Activated CD4-positive, CD25-positive, alpha-beta regulatory T cell (primary cell): ENCODE results near the gene ZNF423.
"Not testable (repeated sequence)": the region's sequence is repeated elsewhere in the genome, so short reads cannot be mapped to it uniquely, and the experiment has no call there.

ENCODE experiments used
- DNase-seq, 4 experiments: peaks; one replicate each; lab custom pipeline; 2025; lab: John Stamatoyannopoulos, UW

The ZNF423 gene

DNA sequence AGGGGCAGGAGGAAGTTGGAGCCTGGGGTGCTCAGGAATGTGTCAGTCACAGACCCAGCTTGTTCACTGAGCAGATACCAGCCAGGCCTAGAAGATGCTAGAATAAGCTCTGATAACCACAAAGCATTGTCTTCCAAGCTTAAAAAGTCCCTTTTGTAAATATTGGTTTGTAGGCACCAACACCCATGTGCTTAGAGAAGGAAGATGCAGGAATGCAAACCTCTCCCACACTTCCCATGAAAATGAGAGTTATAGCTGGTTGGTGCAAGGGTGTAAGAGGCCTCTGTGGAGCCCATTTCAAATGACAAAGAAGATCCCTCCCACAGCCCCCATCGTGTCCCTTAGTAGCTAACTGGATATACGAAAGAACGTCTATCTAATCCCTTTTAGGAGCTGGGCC is 272.0 kb downstream of the ZNF423 start:
- DNase-seq = no peak

GRCh38 chr16:49581630-49582298 is 274.1 kb downstream of the ZNF423 start:
- no peak for DNase-seq

DNA sequence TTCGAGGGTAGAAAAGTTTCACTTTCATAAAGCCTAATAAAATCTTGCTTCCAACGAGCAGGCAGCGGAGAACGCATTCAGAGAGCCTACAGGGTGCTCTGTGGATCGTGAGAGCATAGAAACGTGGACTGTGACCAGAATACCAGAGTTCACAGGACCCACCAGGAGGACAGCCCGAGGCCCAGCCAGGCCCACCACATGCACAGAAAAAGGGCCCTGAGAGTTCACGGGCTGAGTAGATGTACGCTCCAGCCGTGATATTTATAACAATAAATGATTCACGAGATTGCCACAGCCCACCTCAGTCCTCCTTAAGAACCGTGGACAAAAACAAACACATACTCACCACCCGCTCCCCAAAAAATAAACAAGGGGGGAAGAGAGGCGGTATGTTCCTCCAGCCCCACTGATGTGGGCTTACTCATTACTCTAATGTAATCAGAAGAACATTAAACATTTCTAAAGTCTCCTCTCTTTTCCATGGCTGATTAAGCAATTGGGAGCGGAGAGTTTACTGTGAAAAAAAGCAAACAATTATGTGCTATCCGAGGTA is 275.1 kb downstream of the ZNF423 start:
- DNase-seq = no peak

DNA sequence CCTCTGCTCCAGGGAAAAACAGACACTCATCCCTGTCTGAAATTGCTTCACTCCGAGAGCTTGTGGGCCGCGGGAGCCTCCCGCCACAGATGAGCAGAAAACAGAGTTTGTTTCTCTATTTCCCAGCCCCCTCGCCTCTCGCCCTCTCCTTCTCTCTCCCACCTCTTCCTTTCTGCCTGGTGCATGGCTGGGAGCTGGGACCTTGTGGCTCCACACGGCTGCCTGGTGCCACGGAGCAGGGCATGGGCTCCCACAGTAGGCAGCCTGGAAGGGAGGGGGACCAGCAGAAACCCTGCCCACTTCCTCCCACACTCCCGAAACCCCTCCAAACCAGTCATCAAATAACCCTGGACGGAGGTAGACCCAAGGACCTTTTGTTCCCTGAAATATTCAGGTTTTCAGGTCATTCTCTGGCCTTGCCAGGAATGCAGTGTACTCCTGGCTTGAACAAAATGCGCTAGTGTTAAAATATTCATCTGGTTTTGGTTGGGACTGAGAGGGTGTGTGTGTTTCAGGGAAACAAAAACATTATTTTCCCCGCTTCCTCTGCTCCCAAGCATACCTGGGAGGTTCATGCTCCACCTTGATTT is 277.4 kb downstream of the ZNF423 start:
- no peak for DNase-seq

DNA sequence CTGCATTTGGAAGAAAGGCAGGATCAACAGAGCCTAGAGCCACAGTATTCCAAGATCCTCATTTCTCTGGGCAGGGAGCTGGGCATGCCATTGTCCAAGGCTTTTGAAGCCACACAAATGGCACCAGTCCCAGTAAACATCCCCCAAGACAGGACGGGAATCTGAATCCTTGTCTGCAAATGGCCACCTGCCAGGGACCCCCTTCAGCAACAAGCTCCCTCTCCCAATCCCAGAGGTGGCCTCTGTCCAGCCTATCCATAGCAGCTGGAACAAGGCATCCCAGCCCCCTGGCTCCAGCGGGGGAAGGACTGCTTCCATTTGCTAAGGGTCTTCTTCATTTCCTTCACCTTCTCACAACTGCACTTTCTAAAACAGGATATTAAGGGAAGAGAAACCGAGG is 277.9 kb downstream of the ZNF423 start:
- no peak for DNase-seq

GRCh38 chr16:49576941-49577340 is 279.0 kb downstream of the ZNF423 start:
- no peak for DNase-seq

GRCh38 chr16:49576173-49576494 is 279.8 kb downstream of the ZNF423 start:
- DNase-seq = no peak

DNA sequence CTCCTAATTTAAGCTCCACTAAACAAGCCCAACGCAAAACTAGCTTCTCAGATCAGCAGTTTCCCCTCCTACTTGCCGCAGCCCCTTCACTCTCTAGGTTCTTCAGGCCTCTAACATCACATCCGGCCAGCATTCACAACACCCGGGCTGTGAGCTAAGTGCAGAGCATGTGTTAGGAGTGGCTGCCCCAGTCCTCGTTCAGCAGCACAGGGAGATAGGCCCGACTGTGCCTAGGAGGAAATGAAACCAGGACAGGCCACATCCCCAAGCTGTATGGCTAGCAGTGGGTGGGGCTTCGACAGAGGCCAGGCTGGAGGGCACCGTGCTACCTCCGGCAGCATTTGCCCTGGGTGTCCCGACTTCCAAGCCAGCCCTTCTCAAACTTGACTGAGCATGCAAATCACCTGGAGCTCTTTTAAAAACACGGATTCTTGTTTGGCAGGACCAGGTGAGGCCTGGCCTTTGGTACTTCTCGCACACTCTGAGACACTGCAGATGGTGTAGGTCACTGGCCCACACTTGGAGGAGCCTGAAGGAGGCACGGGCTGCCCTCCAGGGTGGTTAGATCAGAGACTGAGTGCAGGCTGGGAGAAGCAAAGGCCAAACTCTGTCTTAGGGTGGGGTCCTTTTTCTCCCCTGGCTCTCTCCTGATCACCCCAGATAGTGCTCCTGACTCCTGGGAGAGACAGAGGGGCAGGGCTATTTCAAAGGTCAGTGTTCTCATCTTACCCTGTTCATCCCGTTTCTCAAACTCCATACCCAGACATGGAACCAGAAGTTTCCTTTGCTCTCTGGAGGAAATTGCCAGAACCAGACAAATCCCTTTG is 280.4 kb downstream of the ZNF423 start:
- DNase-seq = no peak

DNA sequence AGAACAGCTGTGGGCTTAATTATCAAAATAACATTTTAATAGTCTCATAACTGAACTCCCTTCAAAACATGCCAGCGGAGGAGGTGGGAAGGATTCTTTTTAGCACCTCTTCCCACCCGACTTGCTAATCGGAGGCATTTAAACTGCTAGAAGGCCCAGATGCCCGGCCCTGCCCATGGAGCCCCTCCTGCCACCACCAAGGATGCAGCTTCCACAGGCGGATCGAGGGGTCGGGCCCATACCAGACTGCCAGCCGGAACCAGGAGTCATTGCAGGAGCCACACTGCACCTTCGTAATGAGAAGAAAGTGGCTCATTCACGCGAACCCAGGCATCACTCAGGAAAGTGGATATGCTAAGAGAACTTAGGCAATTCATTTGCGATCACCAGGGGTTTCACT is 281.1 kb downstream of the ZNF423 start:
- DNase-seq = no peak

GRCh38 chr16:49567950-49568349 is 288.0 kb downstream of the ZNF423 start:
- no peak for DNase-seq

- DNase-seq = no peak
Measured at GRCh38 chr16:49566432-49566831, 289.5 kb downstream of the ZNF423 start.

- DNase-seq = no peak
Measured at GRCh38 chr16:49564496-49565229, 291.2 kb downstream of the ZNF423 start.

- no peak for DNase-seq
Measured at GRCh38 chr16:49563666-49564065, 292.2 kb downstream of the ZNF423 start.

DNA sequence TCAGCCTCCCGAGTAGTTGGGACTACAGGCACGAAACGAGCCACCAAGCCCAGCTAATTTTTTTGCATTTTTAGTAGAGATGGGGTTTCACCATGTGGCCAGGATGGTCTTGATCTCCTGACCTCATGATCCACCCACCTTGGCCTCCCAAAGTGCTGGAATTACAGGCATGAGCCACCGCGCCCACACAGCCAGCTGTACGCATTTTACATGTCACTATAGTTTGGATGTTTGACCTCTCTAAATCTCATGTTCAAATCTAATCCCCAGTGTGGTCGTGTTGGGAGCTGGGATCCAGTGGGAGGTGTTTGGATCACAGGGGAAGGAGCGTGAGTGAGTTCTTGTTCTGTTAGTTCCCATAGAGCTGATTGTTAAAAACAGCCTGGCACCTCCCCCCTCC is 293.0 kb downstream of the ZNF423 start:
- not testable (repeated sequence) for DNase-seq

DNA sequence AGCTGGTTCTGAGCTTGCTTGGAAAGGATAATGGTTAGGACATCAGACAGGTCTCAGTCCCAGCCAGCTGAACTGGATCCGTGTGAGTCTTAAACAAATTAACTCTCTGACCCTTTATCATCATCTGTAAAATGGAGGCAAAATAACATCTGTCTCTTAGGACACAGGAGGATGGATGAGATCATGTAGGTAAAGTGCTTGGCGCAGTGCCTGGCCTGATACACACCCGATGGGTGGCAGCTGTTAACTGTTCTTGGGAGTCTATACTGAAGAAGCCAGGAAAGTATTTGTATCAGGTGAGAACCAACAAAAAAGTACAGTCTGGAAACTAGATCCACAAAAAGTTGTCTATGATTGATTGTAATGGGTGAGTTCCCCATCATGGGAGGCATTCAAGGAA is 293.7 kb downstream of the ZNF423 start:
- no peak for DNase-seq

GRCh38 chr16:49560004-49560830 is 295.7 kb downstream of the ZNF423 start:
- no peak for DNase-seq

DNA sequence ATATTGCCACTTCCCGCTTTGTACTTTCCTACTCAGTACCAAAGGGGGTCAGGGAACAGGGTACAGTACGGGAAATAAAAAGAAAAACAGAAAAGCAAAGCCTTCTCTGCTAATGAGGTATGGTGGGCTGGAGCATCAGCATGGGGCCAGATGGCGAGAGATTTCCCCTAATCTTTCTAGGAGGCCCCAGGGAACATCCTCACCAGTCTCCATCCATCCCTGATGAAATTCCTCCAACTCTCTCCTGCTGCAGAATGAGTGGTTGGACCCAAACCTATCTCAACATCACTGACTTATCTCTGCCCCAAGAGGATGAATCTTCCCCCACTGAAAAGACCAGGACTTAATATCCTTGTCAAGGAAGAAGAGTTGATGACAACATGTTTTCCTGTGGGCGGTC is 296.7 kb downstream of the ZNF423 start:
- no peak for DNase-seq

GRCh38 chr16:49558451-49558850 is 297.5 kb downstream of the ZNF423 start:
- no peak for DNase-seq

GRCh38 chr16:49556606-49557446 is 299.1 kb downstream of the ZNF423 start:
- DNase-seq = no peak

- no peak for DNase-seq
Measured at GRCh38 chr16:49556249-49556605, 299.7 kb downstream of the ZNF423 start.

- DNase-seq = no peak
Measured at GRCh38 chr16:49554681-49555080, 301.2 kb downstream of the ZNF423 start.
